ENCODE measurements around the gene UBE2Q2. TPM values are rescaled to one million over a fixed set of nuclear protein-coding genes. Genes with fewer than 3 reads are reported as not detected.
"Not testable (repeated sequence)": the region's sequence is repeated elsewhere in the genome, so short reads cannot be mapped to it uniquely, and the experiment has no call there.

The UBE2Q2 gene
- total RNA-seq, 4 donors from 2014 or later, result 39.8 to 49.5 (median 46.2) TPM

DNA sequence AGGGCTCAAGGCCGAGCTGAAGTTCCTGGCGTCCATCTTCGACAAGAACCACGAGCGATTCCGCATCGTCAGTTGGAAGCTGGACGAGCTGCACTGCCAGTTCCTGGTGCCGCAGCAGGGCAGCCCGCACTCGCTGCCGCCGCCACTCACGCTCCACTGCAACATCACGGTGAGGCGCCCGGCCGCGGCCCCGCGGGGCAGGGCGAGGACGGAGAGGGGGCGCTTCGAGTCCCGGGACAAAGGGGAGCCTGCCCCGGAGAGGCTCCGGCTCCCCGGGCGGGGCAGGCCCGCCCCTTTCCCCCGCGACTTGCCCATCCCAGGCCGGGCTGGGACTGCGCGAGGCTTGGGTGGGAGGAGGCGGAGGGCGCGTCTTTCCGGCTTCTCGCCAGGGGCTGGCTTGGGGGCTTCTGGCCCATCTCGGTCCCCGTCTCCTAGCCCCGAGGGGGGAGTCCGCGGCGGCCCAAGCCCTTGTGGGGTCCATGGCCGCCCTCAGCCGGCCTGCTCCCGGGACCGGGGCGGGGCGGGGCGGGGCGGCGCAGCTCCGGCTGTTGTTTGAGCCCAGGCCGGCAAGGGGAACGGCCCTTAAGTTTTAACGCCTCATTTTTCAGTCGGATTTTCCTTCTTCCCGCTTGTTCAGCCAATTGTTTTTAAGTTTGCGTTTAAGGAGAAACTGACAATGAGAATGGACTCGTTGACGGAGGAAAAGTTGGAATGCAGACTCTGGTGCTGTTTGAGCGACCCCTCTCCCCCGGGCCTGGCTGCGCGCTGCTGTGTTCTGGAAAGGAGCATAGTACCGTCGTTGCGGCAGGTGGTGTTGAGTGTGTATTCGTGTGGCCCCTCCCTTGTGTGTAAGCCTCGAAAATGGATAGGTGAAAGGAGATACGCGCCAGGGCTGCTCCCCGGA is 683 bp downstream of the UBE2Q2 start:
- TF ChIP-seq, protein P1, sequence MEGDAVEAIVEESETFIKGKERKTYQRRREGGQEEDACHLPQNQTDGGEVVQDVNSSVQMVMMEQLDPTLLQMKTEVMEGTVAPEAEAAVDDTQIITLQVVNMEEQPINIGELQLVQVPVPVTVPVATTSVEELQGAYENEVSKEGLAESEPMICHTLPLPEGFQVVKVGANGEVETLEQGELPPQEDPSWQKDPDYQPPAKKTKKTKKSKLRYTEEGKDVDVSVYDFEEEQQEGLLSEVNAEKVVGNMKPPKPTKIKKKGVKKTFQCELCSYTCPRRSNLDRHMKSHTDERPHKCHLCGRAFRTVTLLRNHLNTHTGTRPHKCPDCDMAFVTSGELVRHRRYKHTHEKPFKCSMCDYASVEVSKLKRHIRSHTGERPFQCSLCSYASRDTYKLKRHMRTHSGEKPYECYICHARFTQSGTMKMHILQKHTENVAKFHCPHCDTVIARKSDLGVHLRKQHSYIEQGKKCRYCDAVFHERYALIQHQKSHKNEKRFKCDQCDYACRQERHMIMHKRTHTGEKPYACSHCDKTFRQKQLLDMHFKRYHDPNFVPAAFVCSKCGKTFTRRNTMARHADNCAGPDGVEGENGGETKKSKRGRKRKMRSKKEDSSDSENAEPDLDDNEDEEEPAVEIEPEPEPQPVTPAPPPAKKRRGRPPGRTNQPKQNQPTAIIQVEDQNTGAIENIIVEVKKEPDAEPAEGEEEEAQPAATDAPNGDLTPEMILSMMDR (IDR thresholded peaks at IDR 0.05), result no peak
- TF ChIP-seq POLR2A (IDR thresholded peaks at IDR 0.05), result peak in 1 of 2 donors; percentile 41
- peak in 1 of 2 donors; percentile 80 for TF ChIP-seq EP300 (IDR thresholded peaks at IDR 0.05)
- Histone ChIP-seq H3K27me3 (no peaks in the 10 kb centered on the region), H3K4me1 (peaks cover 0 to 60% (median 16%) of the 10 kb centered on the region in 4 donors), H3K4me3 (peak overlapping the region; percentile 82 to 97 (median 90)), H3K36me3 (no peaks in the 10 kb centered on the region), H3K27ac (peak overlapping the region; percentile 74 to 96 (median 94)), H3K9me3 (no peaks in the 10 kb centered on the region)
- WGBS, 2 donors, result 0 to 1% methylated on average over 28 to 65 of the region's 77 CpGs
- peak; percentile 20 to 48 for DNase-seq (ENCODE audit: low spot score in 2 of 2)

- Histone ChIP-seq H3K27me3 (no peaks in the 10 kb centered on the region), H3K4me3 (peak overlapping the region; percentile 82 to 97 (median 90)), H3K9me3 (no peaks in the 10 kb centered on the region), H3K4me1 (peaks cover 0 to 69% (median 16%) of the 10 kb centered on the region in 4 donors), H3K36me3 (no peaks in the 10 kb centered on the region), H3K27ac (peak overlapping the region; percentile 74 to 96 (median 94))
- TF ChIP-seq, protein P1 (IDR thresholded peaks at IDR 0.05), result no peak
- TF ChIP-seq POLR2A (IDR thresholded peaks at IDR 0.05), result no peak
- TF ChIP-seq EP300 (IDR thresholded peaks at IDR 0.05), result no peak
- WGBS, 2 donors, result 32 to 38% methylated on average over 13 of the region's 13 CpGs
- no peak for DNase-seq (ENCODE audit: low spot score in 2 of 2)
Measured at GRCh38 chr15:75844629-75845335, 1.5 kb downstream of the UBE2Q2 start.

DNA sequence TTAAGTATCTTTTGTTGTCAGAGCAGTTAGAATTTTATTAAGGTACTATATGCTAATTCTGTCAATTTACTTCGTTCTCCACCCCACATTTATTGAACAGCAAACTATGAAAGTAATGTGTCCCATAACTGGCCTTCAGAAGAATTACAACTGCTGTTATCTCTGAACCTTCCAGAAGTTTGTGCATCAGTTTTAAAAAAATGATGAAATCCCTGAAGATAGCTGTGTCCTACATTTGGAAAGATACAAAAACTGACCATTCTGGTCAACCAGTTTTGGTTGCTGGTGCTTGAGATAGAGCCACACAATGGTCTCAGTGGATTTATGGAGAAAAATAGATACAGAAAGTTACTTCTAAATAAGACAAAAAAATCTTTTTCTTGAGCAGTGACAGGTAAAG is 5.9 kb downstream of the UBE2Q2 start:
- Histone ChIP-seq H3K36me3 (no peaks in the 10 kb centered on the region), H3K4me3 (no peak overlapping the region), H3K9me3 (no peaks in the 10 kb centered on the region), H3K4me1 (peaks cover 0 to 67% (median 16%) of the 10 kb centered on the region in 4 donors), H3K27ac (no peak overlapping the region), H3K27me3 (no peaks in the 10 kb centered on the region)
- no peak for TF ChIP-seq POLR2A (IDR thresholded peaks at IDR 0.05)
- no peak for TF ChIP-seq EP300 (IDR thresholded peaks at IDR 0.05)
- TF ChIP-seq, protein P1 (IDR thresholded peaks at IDR 0.05), result no peak
- no peak for DNase-seq (ENCODE audit: low spot score in 2 of 2)
- WGBS, 2 donors, result 88 to 91% methylated on average over 1 of the region's 1 CpG

DNA sequence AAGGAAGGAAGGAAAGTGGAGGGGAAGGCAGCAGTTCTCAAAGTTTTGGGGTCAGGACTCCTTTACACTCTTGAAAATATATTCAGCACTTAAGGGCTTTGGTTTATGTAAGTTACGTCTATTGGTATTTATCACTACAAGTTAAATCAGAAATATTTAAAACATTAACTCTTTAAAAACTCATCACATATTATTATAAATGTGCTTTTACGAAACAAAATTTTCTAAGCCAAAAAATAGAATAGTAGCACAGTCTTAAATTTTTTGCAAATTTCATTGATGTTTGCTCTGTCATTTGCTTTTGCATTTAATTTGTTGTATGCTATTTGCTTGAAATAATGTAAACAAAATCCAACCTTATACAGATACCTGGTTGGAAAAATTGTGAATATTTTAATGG is 7.5 kb downstream of the UBE2Q2 start:
- Histone ChIP-seq H3K27ac (no peak overlapping the region), H3K36me3 (peaks cover 0 to 8% (median 0%) of the 10 kb centered on the region in 3 donors), H3K9me3 (no peaks in the 10 kb centered on the region), H3K4me3 (no peak overlapping the region), H3K27me3 (no peaks in the 10 kb centered on the region), H3K4me1 (peaks cover 0 to 55% (median 5%) of the 10 kb centered on the region in 4 donors)
- 92 to 94% methylated on average over 2 of the region's 2 CpGs for WGBS, 2 donors
- DNase-seq (ENCODE audit: low spot score in 2 of 2), result no peak
- TF ChIP-seq, protein P1 (IDR thresholded peaks at IDR 0.05), result no peak
- no peak for TF ChIP-seq POLR2A (IDR thresholded peaks at IDR 0.05)
- TF ChIP-seq EP300 (IDR thresholded peaks at IDR 0.05), result no peak

GRCh38 chr15:75851566-75851965 is 8.3 kb downstream of the UBE2Q2 start:
- H3K4me3 ChIP-seq; H3K27ac ChIP-seq; DNase-seq (ENCODE audit: low spot score in 2 of 2); H3K9me3 ChIP-seq; H3K27me3 ChIP-seq: not testable (repeated sequence)
- peaks cover 0 to 11% (median 0%) of the 10 kb centered on the region in 3 donors for H3K36me3 ChIP-seq
- WGBS, 2 donors, result 76 to 81% methylated on average over 4 of the region's 4 CpGs
- H3K4me1 ChIP-seq, result peaks cover 0 to 46% (median under 1%) of the 10 kb centered on the region in 4 donors
